ENCODE data around the gene SYF2. TPM values are rescaled to one million over a fixed set of nuclear protein-coding genes. Genes with fewer than 3 reads are reported as not detected.

The SYF2 gene
- total RNA-seq, 1 donor from 2014 or later = 23.2 TPM

- no peak for TF ChIP-seq CTCF (IDR thresholded peaks at IDR 0.05)
- Mint-ChIP-seq H3K27ac (ENCODE audit: unreplicated experiment) (no peak overlapping the region), H3K9me3 (ENCODE audit: low read depth) (no peaks in the 10 kb centered on the region), H3K4me3 (ENCODE audit: unreplicated experiment) (no peak overlapping the region), H3K27me3 (ENCODE audit: low read depth) (no peaks in the 10 kb centered on the region), H3K4me1 (ENCODE audit: low read depth) (peaks cover 13% of the 10 kb centered on the region), H3K36me3 (ENCODE audit: low read depth) (no peaks in the 10 kb centered on the region)
- DNase-seq (ENCODE audit: low spot score) = no peak
These were observed 23.6 kb upstream of the SYF2 start for GRCh38 chr1:25255706-25256577.

DNA sequence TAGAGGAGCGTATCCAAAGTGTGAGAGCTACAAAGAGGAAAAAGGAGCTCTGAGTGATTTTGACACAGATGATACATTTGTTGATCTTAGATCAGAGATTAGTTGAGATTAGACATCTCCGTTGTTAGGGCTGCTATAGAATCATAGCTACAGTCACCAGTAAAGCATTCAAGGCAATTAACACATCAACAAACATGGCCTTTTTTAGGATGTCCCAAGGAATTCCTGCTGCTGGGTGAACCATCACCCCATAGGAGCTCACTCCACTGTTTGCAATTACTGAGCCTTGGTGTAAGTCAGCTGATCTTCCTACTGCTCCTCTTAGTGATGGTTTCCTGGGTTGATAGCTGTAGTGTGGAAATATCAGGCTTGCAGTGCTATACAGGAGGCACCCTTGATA is 21.6 kb upstream of the SYF2 start:
- Mint-ChIP-seq H3K4me3 (ENCODE audit: unreplicated experiment) (no peak overlapping the region), H3K27me3 (ENCODE audit: low read depth) (no peaks in the 10 kb centered on the region), H3K36me3 (ENCODE audit: low read depth) (no peaks in the 10 kb centered on the region), H3K4me1 (ENCODE audit: low read depth) (peaks cover 13% of the 10 kb centered on the region), H3K9me3 (ENCODE audit: low read depth) (no peaks in the 10 kb centered on the region), H3K27ac (ENCODE audit: unreplicated experiment) (no peak overlapping the region)
- TF ChIP-seq CTCF (IDR thresholded peaks at IDR 0.05) = no peak
- no peak for DNase-seq (ENCODE audit: low spot score)

GRCh38 chr1:25247829-25248754 is 15.8 kb upstream of the SYF2 start:
- H3K4me3 Mint-ChIP-seq (ENCODE audit: unreplicated experiment) = peak overlapping the region; percentile 92
- DNase-seq (ENCODE audit: low spot score) = no peak
- no peaks in the 10 kb centered on the region for H3K27me3 Mint-ChIP-seq (ENCODE audit: low read depth)
- TF ChIP-seq CTCF (IDR thresholded peaks at IDR 0.05) = peak; percentile 55
- peak overlapping the region; percentile 97 for H3K27ac Mint-ChIP-seq (ENCODE audit: unreplicated experiment)
- H3K9me3 Mint-ChIP-seq (ENCODE audit: low read depth) = no peaks in the 10 kb centered on the region
- peaks cover 35% of the 10 kb centered on the region for H3K4me1 Mint-ChIP-seq (ENCODE audit: low read depth)
- peaks cover 26% of the 10 kb centered on the region for H3K36me3 Mint-ChIP-seq (ENCODE audit: low read depth)

DNA sequence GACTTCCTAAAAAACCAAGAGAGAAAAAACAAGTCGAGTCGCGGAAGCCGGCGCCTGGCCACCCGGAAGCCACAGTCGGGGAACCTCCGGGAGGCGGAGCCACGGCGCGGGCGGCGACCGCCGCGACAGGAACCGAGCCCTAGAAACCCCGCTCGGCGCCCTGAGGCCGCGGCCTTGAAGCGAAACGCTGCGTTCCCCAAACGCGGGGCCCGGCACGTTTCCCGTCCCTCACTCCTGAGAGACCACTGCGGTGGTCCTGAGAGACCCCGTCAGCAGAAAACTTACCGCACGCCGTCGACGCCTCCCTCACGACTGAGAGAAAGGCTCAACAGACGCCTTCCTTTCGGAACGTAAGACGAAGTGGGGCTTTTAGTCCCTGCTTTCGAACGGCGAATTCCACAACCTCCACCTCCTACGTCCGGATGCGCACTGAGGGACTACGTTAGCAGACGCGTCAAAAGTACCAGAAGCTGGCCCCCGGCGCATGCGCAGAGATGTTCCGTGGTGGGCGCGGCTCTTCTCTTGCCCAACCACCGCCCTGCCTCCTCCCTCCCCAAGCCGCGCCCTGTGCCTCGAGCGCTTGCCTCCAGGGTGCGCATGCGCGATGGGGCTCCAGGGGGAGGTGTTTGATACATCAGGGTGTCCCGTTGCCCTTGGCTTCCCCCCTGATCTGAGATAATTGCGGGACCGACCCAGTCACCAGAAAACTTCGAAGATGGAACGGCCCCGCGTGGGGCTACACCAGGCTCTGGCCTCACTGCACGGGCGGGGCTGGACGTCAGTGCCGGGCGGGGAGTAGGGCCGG is 14.9 kb upstream of the SYF2 start, which contains the start of gene RSRP1:
Gene RSRP1, minus strand, starts transcription at position 431 of the 805 bp plus-strand sequence. CDS start 491 bp downstream, outside the sequence.
- no peaks in the 10 kb centered on the region for H3K9me3 Mint-ChIP-seq (ENCODE audit: low read depth)
- TF ChIP-seq CTCF (IDR thresholded peaks at IDR 0.05) = no peak
- peak; percentile 100 for DNase-seq (ENCODE audit: low spot score)
- H3K4me3 Mint-ChIP-seq (ENCODE audit: unreplicated experiment) = peak within 1 kb of the TSS; percentile 92
- peak within 1 kb of the TSS; percentile 97 for H3K27ac Mint-ChIP-seq (ENCODE audit: unreplicated experiment)
- H3K36me3 Mint-ChIP-seq (ENCODE audit: low read depth) = peaks cover 33% of the 10 kb centered on the region
- no peaks in the 10 kb centered on the region for H3K27me3 Mint-ChIP-seq (ENCODE audit: low read depth)
- H3K4me1 Mint-ChIP-seq (ENCODE audit: low read depth) = peaks cover 37% of the 10 kb centered on the region

Measured in chondrocyte (in vitro differentiated cells).